GM21786 (cell line): ENCODE measurements around the gene FMOD.
"Not testable (repeated sequence)": the region's sequence is repeated elsewhere in the genome, so short reads cannot be mapped to it uniquely, and the experiment has no call there.

Experiments
- ATAC-seq: cut with Tn5 transposase; IDR thresholded peaks from one replicate; pipeline ENCODE4 v1.9.1; 2021; ENCODE audit not compliant: unreplicated experiment

Gene FMOD

DNA sequence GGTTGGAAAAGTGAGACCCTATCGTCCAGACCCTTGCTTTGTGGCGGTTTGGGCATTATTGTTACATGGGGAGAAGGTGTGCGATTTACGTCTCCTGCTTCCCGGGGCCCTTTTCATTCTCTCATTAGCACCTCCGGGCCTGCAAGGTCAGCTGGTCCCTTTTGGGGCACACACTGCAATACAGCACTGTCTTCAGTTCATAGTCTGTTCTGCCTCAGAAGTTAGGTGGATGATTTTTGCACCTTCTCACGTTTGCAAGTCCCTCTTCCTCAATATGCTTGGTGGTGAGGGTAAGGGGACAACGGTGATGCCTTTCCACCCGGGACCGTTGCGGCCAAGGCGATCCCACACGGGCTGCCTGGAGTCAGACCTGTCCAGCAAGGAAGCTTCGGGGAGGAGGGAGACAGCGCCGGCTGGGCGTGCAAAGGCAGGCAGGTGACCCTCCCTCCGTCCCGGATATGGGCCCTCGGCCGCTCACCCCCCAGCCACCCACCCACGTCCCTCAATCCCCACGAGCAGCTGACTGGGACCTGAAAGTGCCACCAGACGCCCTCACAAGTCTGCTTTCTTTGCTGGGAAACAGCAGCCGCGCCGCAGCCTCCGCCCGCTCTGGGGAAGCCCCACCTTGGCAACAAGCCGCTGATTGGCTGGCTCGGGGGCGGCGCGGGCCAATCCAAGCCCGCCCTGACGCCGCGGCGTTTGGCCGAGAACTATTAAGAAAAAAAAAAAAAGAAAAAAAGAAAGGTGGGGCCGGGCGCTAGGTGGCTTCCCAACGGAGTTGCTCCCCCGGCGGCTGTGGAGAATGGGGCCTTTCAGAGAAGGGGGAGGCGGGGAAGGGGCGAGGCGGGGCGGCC lies 23.9 kb downstream of the FMOD start:
- ATAC-seq = peak; percentile 62

GRCh38 chr1:203325418-203326091 lies 25.4 kb downstream of the FMOD start:
- no peak for ATAC-seq

DNA sequence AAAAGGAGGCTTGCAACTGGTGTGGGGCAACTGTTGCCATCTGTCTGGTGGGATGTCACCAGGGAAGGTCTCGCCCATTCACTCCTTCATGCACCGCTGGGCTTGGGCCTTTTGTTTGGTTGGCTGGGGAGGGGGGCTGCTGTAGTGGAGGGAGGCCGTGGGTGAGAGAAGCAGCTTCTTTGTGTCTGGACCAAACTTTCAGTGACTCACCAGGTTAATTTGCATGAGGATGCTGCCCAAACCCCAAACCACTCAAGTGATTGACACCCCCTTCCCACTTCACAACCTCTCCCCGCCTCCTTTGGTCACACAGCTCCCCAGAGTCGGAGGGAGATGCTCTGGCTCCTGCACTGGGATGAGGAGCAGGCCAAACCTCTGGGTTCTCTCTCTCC lies 25.9 kb downstream of the FMOD start:
- ATAC-seq = peak; percentile 38

DNA sequence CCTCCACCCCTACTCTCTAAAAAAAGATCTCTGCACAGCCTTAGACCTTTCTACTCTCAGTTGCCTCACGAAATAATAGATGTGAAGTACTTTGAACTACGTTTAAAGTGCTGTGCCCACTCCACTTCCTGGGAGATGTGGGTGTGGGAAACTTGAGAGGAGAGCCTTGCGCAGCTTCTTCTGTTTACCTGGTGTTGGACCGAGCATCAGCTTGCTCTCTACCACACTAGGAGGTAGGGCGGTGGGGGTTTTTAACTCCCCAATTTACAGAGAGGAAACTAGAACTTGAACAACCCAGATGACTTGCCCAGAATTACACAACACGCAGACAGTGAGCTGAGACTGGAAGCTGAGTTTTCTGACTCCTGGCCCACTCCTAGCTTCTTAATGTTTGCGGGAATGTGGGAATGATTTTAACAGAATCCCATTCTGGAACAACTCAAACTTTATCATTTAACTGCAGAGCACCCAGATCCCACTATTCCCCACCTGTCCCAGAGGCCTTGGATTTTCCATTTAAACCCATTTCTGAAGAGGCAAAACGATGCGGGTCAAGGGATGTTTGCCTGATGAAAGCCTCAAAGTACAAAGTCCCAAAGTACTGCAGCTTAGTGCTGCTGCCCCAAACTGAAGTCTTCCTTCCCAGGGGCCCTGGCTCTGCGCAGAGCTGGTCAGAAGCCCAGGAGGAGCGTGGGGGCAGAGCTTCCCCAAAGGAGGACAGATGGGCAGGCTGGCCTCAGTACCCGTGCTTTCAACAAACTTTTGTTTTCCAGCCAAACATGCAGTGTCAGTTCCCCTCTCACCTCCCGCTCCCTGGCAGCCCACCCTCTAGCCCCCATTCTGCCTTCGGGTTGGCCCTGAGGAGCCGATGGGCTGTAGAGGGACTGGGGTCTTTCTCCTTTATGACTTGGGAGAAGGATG lies 26.6 kb downstream of the FMOD start:
- no peak for ATAC-seq

DNA sequence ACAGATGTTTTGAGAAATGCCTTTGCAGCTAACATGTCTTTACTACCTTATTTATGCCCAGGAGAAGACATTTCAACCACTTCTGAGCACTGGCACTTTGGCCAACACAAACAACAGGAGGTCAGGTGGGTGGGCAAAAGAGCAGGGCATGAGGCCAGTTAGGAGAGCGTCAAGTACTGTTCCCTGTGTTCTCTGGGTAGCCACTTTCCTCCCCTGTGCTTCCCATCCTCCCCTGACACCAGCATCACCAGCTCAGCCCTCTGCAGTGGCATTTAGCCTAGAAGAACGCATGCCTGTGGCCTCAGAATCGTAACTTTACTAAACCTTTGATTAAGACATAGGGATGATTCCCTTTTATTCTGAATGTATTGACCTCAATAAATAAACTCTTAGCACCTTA lies 27.3 kb downstream of the FMOD start:
- no peak for ATAC-seq

DNA sequence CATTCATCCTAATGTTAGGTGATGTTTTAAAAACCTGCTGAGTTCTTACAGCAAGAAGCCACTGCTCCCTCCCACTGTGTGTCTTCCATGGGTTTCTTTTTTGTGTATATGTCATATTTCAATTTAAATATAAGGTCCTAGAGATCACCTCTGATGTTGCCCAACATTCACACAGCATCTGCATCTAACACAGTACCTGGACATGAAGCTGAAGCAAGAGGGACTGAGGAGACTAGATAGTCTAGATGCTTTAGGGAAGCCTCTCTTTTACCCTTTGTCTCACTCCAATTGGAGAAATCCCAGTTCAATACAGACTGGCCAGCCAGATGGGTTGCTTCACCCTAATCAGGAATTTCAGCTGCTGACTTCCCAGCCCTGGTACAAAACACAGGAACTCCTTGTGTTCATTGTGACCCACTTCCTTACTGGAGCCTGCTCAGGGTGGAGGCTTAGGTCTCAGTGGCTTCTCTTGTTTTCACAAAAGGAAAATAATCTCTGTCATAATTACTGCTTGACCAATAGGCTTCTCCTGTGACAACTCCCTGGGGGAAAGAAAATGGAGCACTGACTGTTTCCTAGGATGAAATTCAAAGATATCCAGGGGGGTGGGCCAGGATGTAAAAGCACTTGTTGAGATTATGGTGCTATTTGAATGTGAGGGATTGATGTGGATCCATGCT lies 28.3 kb downstream of the FMOD start:
- no peak for ATAC-seq

DNA sequence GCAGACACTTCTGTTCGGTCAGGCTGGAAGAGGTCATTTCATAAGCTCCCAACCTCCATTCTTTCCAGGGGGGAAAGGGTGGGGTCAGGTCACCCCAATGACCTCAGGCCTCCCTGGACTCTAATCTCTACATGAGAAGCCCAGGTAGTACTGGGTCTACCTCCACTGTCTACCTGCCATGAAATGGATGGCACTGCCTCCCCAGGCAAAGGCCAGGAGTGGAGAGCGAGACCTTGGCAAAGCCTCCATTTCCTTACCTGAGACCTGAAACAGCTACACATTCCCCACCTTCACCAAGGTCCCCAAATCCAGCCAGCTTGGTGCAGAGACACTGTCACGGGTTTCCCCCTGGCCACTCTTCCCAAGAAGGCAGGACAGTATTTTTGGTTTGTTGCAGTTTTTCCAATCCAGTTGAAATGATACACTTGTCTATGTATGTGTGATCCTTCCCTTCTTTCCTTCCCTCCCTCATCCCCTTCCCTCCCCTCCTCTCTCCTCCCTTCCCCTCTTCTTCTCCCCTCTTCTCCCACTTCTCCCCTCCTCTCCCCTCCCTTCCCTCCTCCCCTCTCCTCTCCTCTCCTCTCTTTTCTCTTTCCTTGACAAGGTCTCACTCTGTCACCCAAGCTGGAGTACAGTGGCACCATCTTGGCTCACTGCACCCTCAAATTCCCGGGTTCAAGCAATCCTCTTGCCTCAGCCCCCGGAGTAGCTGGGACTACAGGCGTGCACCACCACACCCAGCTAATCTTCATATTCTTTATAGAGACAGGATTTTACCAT lies 29.5 kb downstream of the FMOD start:
- no peak for ATAC-seq

DNA sequence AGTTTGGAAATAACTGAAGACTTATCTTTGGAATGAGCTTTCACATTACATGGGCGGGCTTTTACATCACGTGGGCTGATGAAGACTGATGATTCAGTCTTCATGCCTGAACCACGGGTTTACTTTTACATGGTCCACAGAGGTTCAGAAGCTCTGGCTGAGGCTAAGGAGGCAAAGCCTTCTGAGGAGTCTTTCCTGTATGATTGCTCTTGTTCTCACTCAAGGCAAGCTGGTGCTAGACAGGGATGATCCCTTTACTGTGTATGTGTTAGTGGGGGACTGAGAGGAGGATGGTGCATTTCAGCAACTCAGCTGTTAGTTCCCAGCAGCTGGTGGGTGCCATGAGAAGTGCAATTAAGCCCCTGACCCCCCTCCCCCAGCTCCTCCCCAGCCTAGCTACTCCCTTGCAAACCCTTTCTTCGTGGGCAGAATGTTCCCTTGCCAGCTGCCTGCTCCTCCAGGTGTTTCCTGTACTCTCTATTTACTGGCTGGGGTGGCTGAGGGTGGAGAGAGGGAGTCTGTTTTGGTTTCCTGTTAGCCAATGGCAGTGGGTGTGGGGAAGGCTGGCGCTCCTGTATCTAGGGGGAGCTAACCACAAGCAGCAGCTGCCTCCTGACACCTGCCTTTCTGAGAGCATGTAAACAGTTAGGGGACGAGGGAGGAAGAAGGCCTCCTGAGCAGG lies 30.2 kb downstream of the FMOD start:
- peak; percentile 60 for ATAC-seq

DNA sequence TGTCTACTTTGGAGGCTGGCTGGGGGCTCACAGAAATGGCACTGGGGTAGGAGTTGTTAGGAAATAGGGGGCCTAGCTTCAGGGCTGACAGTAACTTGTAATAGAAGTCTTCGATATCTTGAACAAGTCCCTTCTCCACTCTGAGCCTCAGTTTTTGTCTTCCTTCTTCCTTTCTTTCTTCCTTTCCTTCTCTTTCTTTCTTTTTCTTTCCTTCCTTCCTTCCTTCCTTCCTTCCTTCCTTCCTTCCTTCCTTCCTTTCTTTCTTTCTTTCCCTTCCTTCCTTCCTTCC lies 32.7 kb downstream of the FMOD start:
- ATAC-seq = no peak

DNA sequence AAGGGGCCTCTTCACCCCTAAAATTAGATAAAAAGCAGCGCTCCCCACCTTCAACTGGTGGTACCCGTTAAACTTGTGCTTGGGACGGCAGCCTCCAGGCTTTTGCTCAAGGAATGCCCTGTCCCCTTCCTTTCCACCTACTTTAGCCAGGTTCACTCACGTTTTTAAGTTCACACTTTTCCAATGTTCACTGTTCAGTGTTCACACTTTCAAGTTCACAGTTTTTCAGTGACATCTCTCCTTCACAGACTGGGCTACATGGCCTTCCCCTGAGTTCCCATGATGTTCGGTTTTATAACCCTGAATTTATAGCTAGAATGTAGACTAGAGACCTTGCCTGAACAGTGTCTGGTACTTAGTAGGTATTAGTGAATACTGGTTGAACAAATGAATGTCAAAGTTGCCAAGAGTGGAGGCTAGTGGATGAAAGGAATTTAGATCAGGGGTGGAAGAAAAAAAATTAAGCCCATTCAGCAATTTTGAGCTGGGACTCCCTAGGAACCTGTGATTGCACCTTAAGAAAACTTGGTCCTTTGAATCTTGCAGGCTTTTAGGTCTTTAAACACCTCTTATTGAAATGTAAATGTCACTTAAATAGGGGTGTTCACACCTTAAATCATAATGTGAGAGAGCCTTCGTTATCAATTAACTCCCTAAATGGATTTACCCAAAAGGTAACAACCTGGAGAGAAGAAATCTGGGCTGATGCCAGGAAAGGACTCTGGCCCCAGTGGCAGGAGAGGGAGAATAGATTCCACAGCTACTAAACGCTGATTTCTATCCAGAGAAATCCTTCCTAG lies 33.3 kb downstream of the FMOD start:
- no peak for ATAC-seq

GRCh38 chr1:203316626-203317093 lies 34.3 kb downstream of the FMOD start:
- ATAC-seq = no peak

- ATAC-seq = not testable (repeated sequence)
These were observed 36.7 kb downstream of the FMOD start for GRCh38 chr1:203314025-203314759.

- no peak for ATAC-seq
These were observed 39.3 kb downstream of the FMOD start for GRCh38 chr1:203311368-203312301.

DNA sequence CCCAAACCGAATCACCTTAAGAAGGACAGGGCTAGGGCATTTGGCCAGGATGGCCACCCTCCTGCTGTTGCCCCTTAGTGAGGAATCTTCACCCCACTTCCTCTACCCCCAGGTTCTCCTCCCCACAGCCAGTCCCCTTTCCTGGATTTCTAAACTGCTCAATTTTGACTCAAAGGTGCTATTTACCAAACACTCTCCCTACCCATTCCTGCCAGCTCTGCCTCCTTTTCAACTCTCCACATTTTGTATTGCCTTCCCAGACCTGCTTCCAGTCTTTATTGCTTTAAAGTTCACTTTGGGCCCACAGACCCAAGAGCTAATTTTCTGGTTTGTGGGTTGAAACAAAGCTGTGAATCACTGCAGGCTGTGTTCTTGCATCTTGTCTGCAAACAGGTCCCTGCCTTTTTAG lies 42.0 kb downstream of the FMOD start:
- no peak for ATAC-seq

DNA sequence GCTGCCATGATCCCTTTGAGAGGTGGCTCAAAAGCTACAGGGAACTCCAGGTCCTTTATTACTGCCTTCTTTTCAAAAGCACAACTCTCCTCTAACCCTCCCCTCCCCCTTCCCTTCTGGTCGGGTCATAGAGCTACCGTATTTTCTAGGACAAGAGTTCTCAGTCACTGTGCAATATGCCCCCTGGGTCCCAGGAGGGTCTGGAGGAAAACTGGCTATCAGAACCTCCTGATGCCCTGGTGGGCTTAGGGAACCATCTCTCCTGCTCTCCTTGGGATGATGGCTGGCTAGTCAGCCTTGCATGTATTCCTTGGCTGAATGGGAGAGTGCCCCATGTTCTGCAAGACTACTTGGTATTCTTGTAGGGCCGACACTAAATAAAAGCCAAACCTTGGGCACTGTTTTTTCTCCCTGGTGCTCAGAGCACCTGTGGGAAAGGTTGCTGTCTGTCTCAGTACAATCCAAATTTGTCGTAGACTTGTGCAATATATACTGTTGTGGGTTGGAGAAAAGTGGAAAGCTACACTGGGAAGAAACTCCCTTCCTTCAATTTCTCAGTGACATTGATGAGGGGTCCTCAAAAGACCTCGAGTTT lies 42.5 kb downstream of the FMOD start:
- ATAC-seq = no peak

- no peak for ATAC-seq
These were observed 43.2 kb downstream of the FMOD start for GRCh38 chr1:203307641-203308126.
